ENCODE results near the gene PPP1R2C.

- TF ChIP-seq CTCF (IDR thresholded peaks at IDR 0.05) = no peak
- no peak for TF ChIP-seq POLR2A (IDR thresholded peaks at IDR 0.05)
These were observed 31.6 kb upstream of the PPP1R2C start for GRCh38 chrX:42809569-42809968.

Measured in esophagus squamous epithelium (tissue), 4 donors.